Fibroblast of mammary gland (primary cell): Measurements from ENCODE around the gene ZNF205.

Experiments used
- DNase-seq: peaks from one replicate; pipeline ENCODE4 v3.0.0-alpha.2; 2010; ENCODE audit warnings: low read depth
- H3K4me3 ChIP-seq: 2 replicates; pipeline ENCODE4 v1.5.1; 2011; ENCODE audit warnings: low read depth, mild to moderate bottlenecking, low read length, moderate library complexity; ENCODE audit not compliant: control insufficient read depth
- CTCF ChIP-seq: conservative IDR thresholded peaks from 2 replicates; pipeline ENCODE4 v1.5.1; 2011; ENCODE audit warnings: low read depth, low read length, inconsistent platforms; ENCODE audit not compliant: control insufficient read depth, insufficient read depth

The ZNF205 gene

GRCh38 chr16:3149193-3149530 lies 36.8 kb downstream of the ZNF205 start:
- TF ChIP-seq CTCF: no peak
- no peak for DNase-seq
- H3K4me3 ChIP-seq: no peak overlapping the region

- TF ChIP-seq CTCF: no peak
- peak overlapping the region; percentile 80 for H3K4me3 ChIP-seq
- DNase-seq: peak; percentile 53
Observed at GRCh38 chr16:3149630-3150345, 37.4 kb downstream of the ZNF205 start.

- peak; percentile 93 for DNase-seq
- TF ChIP-seq CTCF: no peak
- peak overlapping the region; percentile 80 for H3K4me3 ChIP-seq
Observed at GRCh38 chr16:3150346-3151218, 38.2 kb downstream of the ZNF205 start.

- peak overlapping the region; percentile 51 for H3K4me3 ChIP-seq
- DNase-seq: no peak
- TF ChIP-seq CTCF: no peak
Observed at GRCh38 chr16:3152027-3152276, 39.6 kb downstream of the ZNF205 start.

- peak; percentile 36 for TF ChIP-seq CTCF
- peak overlapping the region; percentile 51 for H3K4me3 ChIP-seq
- peak; percentile 91 for DNase-seq
Observed at GRCh38 chr16:3152277-3152990, 40.0 kb downstream of the ZNF205 start.

- DNase-seq: no peak
- no peak for TF ChIP-seq CTCF
- H3K4me3 ChIP-seq: no peak overlapping the region
Observed at GRCh38 chr16:3152991-3153368, 40.6 kb downstream of the ZNF205 start.
